NCI-H187 (cell line): Measurements from ENCODE around the gene TRIM25.

Source experiments
- DNase-seq, 2 experiments: peaks; one replicate each; lab custom pipeline; 2025; lab: John Stamatoyannopoulos, UW

TRIM25 gene

GRCh38 chr17:56926270-56926669 is 12.4 kb upstream of the TRIM25 start:
- no peak for DNase-seq

- no peak for DNase-seq
Observed at GRCh38 chr17:56925088-56925487, 11.2 kb upstream of the TRIM25 start.

- DNase-seq: no peak
Observed at GRCh38 chr17:56919717-56920116, 5.9 kb upstream of the TRIM25 start.

DNA sequence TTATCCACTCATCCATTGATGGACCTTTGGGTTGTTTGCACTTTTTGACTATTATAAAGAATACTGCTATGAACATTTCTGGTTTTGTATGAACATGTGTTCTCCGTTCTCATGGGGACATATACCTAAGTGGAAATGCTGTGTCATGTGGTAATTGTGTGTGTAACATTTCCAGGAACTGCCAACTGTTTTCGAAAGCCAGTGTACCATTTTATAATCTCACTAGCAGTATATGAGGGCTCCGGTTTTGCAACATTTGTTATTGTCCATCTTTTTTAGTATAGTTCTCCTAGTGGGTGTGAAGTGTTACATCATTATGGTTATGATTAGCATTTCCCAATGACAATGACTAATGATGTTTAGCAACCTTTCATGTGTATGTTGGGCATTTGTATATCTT is 5.1 kb upstream of the TRIM25 start:
- no peak for DNase-seq

DNA sequence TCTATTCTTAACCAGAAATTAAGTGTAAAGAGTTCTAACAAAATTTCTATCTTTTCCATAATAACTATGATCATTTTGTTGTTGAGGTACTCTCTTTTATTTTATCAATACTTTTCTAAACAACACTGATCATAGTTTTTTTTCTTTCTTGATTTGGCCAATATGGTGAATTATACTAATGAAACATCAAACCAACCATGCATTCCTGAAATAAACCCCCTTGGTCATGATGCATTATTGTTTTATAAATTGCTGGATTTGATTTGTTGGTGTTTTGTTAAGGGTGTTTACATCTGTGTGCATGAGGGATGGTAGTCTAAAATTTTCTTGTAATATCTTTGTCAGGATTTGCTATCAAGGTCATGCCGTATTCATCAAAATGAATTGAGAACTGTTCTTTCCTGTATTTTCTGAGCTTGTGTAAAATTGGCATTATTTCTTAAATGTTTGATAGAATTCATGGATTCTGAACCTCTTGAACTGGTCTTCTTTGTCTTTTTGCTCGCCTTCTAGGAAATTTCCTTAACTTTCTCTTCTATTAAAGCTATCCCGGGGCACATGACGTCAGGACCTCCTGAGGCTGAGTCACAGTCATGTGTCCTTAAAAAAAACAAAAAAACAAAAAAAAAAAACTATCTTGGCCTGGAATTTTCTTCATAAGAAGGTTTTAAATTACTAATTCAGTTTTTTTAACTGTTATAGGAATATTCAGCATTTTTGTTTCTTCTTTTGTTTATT is 3.9 kb upstream of the TRIM25 start:
- no peak for DNase-seq

DNA sequence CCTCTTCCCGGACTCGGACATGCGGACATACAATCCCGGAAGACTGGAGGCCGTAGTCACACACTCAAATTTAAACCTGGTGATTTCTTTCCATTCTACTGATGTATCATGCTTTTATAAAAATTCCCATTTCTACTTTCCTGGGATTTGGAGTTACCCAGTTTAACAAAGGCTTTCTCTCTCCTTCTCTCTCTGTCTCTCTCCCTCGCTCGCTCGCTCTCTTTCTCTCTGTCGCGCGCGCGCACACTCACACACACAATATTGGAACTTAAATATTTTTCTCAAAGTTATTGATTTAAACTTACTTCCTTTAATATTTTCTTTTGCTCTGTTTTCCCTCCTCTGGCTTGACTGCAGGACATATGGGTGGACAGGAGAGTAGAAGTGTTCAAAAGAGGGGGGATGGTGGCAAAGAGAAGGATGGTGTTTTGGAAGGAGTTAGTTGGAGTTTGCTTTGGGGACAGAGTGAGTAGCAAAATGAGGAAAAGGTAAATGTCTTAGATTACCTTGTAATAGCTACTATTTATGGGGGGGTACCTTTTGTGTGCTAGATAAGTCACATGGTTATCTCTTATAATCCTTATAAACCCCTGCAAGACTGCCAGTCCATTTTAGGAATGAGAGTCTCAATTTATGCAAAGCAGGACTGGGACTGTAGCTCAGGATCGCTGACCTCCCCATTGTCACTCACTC is 878 bp upstream of the TRIM25 start:
- DNase-seq: no peak

- DNase-seq: peak in 1 of 2 experiments; percentile 19
Observed at GRCh38 chr17:56913353-56913866, 439 bp downstream of the TRIM25 start.

GRCh38 chr17:56913000-56913311 is 893 bp downstream of the TRIM25 start:
- no peak for DNase-seq

DNA sequence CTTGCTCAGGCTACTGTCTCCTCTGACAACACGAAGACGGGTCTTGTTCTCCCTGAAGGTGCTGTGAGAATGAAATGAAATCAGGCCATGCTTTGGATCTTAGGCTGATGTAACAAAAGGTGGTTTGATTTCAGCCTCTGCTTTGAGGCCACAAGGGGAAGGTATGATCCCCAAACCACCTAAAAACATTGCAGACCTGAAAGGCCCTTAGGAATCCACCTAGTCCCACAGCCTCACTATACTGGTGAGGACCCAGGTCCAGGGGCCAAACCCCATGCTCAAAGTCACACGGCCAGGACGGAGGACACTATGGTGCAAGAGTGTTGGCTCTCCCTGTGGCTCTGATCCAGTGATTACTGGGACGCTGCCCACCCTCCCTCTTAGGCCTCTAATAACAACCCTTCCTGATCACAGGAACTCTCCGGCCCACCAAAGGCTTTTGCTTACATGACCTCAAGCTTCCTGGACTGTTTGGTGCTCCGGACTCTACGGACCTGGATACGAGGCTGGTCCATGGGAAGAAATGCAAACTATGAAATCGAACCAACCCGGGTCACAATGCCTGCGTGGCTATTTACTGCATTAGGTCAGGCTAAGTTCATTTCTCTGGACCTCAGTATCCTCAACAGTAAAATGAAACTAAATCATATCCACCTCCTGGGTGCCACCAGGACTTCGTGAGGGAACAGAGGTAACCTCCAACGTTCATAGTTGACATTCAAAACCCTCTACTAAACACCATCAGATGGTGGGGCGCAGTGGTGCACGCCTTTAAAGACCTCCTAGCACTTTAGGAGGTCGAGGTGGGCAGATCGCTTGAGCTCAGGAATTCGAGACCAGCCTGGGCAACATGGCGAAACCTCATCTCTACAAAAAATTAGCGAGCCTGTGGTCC is 1.5 kb downstream of the TRIM25 start:
- DNase-seq: no peak

DNA sequence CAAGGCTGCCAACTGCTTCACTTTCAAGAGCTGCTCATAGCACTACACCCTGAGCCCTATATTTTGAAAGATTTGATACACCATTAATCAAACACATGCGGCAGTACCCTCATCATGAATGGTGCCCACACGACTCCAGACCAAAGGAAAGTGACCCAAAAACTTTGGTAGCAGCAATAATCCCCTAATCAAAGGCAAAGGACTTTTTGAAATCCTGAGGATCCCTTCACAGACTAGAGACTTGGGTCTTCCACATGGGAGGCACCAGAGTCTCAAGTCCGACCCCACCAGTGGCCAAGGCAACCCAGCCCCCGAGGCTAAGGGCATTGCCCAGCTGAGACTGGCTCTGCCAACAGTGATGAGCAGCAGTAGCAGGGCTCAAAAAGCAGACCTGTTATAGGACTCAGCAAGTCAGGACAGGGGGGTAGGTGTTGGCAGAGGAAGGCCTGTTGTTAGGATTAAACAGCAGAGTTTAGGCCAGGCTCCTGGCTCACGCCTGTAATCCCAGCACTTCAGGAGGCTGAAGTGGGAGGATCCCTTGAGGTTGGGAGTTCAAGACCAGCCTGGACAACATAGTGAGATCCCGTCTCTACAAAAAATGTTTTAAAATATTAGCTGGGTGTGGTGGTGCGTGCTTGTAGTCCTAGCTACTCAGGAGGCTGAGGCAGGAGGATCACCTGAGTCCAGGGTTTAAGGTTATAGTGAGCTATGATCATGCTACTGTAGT is 3.2 kb downstream of the TRIM25 start:
- DNase-seq: no peak

GRCh38 chr17:56909742-56910508 is 3.9 kb downstream of the TRIM25 start:
- DNase-seq: no peak

DNA sequence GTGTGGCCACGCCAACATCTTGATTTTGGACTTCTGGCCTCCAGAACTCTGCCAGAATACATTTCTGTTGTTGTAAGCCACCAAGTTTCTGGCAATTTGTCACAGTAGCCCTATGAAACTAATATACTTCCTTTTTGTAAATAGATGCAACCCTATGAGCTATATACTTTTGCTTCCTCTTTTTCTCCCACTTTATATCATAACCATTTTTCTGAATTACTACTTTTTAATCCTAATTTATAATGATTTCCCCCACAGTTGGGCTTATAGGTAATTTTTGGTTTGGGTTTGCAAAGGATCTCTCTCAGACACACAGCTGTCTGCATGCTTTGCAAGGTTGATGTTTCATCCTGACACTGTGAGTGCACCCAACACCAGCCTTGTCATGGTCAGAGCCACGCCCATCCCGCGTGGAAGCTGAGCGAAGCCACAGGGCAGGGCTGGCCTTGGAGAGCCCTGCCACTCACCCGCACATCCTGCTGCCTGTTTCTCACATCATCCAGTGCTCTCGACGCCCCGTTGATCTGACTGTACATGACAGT is 5.8 kb downstream of the TRIM25 start:
- no peak for DNase-seq

DNA sequence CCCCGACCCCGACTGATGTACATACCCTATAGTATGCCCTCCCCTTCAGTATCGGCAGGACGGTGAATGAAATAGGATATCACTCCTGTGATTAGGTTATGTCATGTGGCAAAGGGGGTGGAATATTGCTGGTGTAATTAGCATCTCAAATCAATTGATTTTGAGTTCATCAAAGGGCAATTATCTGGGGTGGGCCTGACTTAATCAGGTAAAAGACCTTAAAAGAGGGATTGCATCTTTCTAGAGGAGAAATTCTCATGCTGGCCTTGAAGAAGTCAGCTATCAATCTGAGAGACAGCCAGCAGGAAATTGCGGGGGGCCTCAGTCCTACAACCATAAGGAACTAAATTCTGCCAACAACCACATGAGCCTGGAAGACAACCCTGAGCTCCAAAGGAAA is 10.3 kb downstream of the TRIM25 start:
- DNase-seq: no peak

- no peak for DNase-seq
Observed at GRCh38 chr17:56902348-56902747, 11.5 kb downstream of the TRIM25 start.

- no peak for DNase-seq
Observed at GRCh38 chr17:56899403-56899802, 14.4 kb downstream of the TRIM25 start.

- no peak for DNase-seq
Observed at GRCh38 chr17:56898874-56899273, 15.0 kb downstream of the TRIM25 start.

DNA sequence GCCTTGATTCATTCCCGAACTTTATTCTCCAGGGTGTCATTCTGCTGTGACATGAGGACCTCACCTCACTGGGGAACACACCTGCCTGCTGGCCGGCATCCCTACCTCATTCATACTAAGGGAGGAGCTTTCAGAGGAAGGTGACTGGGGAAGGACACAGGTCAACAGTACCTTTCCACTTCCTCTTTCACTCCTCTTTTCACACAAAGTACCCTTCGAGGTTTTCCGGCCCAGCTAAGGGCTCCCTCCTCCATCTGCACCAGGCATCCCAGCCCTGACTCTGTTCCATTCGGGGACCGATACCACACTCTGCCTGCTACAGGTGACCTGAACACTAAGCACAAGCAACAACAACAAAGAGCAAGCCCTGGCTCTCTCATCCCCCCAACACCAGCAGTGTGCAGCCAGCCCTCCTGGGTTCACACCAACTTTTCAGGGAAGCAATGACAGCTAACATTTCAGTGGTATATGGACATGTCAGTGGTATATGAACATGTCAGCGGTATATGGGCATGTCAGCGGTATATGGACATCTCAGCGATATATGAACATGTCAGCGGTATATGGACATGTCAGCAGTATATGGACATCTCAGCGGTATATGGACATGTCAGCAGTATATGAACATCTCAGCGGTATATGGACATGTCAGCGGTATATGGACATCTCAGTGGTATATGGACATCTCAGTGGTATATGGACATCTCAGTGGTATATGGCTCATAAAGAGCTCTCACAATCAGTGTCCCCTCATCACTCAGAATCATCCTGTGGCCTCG is 16.0 kb downstream of the TRIM25 start:
- DNase-seq: no peak

- no peak for DNase-seq
Observed at GRCh38 chr17:56896968-56897359, 16.9 kb downstream of the TRIM25 start.

- no peak for DNase-seq
Observed at GRCh38 chr17:56896217-56896967, 17.5 kb downstream of the TRIM25 start.
